HG03460 (cell line): ENCODE measurements around the gene HNF1B.
A peak's percentile ranks its signal among the peaks of the same experiment; 100 is the strongest.

ENCODE experiments used
- ATAC-seq: cut with Tn5 transposase; IDR thresholded peaks from one replicate; pipeline ENCODE4 v1.9.1; 2021; ENCODE audit not compliant: unreplicated experiment

The HNF1B gene

GRCh38 chr17:37676115-37676925 lies 68.5 kb downstream of the HNF1B start:
- ATAC-seq, result no peak

- no peak for ATAC-seq
These were observed 70.3 kb downstream of the HNF1B start for GRCh38 chr17:37674511-37674910.

- ATAC-seq, result no peak
These were observed 71.5 kb downstream of the HNF1B start for GRCh38 chr17:37673386-37673785.

GRCh38 chr17:37672548-37673078 lies 72.2 kb downstream of the HNF1B start:
- no peak for ATAC-seq

- no peak for ATAC-seq
These were observed 72.9 kb downstream of the HNF1B start for GRCh38 chr17:37671824-37672547.

GRCh38 chr17:37671028-37671823 lies 73.6 kb downstream of the HNF1B start:
- ATAC-seq, result no peak

GRCh38 chr17:37667039-37667438 lies 77.8 kb downstream of the HNF1B start:
- ATAC-seq, result no peak

- ATAC-seq, result no peak
These were observed 80.6 kb downstream of the HNF1B start for GRCh38 chr17:37664214-37664613.

GRCh38 chr17:37662353-37662752 lies 82.5 kb downstream of the HNF1B start:
- ATAC-seq, result no peak

- no peak for ATAC-seq
These were observed 83.4 kb downstream of the HNF1B start for GRCh38 chr17:37661400-37662014.

GRCh38 chr17:37659925-37660324 lies 84.9 kb downstream of the HNF1B start:
- ATAC-seq, result no peak

- ATAC-seq, result no peak
These were observed 87.7 kb downstream of the HNF1B start for GRCh38 chr17:37657202-37657601.

GRCh38 chr17:37651849-37652248 lies 93.0 kb downstream of the HNF1B start:
- no peak for ATAC-seq

- no peak for ATAC-seq
These were observed 94.3 kb downstream of the HNF1B start for GRCh38 chr17:37650419-37651003.

GRCh38 chr17:37648555-37648954 lies 96.3 kb downstream of the HNF1B start:
- no peak for ATAC-seq

GRCh38 chr17:37647856-37648255 lies 97.0 kb downstream of the HNF1B start:
- no peak for ATAC-seq

- no peak for ATAC-seq
These were observed 101.0 kb downstream of the HNF1B start for GRCh38 chr17:37643869-37644268.

- peak; percentile 88 for ATAC-seq
These were observed 101.6 kb downstream of the HNF1B start, which contains the start of gene DDX52 for GRCh38 chr17:37643118-37643766. DDX52 (minus strand) TSS chr17:37643446; CDS start chr17:37643420, 26 bp downstream.

GRCh38 chr17:37642681-37643080 lies 102.2 kb downstream of the HNF1B start:
- ATAC-seq, result no peak

GRCh38 chr17:37640015-37640414 lies 104.8 kb downstream of the HNF1B start:
- ATAC-seq, result no peak
